ENCODE measurements around the gene ZNF432.

- TF ChIP-seq CTCF (IDR thresholded peaks at IDR 0.05) (no peak), EZH2phosphoT487 (IDR thresholded peaks at IDR 0.05) (no peak), EZH2 (IDR thresholded peaks at IDR 0.05) (no peak)
Observed at GRCh38 chr19:52028780-52029123, 19.9 kb downstream of the ZNF432 start.
